ENCODE measurements around the gene BTBD6. TPM values are rescaled to one million over a fixed set of nuclear protein-coding genes. Genes with fewer than 3 reads are reported as not detected.

Gene BTBD6
- total and polyA plus RNA-seq, 2 of the 8 experiments (the other 6 are each of a cell fraction or from before 2014, with no cell fraction given), result 10.1 to 10.2 TPM

GRCh38 chr14:105244334-105244733 lies 4.0 kb upstream of the BTBD6 start:
- FAIRE-seq, result no peak

More at GRCh38 chr14:105244334-105244733, 4.0 kb upstream of the BTBD6 start:
- peaks cover 10% of the 10 kb centered on the region; the same call in 1 of the 2 replicates for H3K23me2 ChIP-seq (ENCODE audit: low read depth, low read length)
- no peak overlapping the region for H2BK20ac ChIP-seq (ENCODE audit: low read length)
- 82% methylated on average over 9 of the region's 10 CpGs; no CpG with 5 or more reads in 1 of the 2 experiments for WGBS, 2 experiments (ENCODE audit: extremely low coverage in 1 of 2, insufficient coverage in 1 of 2, insufficient read length in 1 of 2, insufficient replicate concordance in 2 of 2, low coverage in 1 of 2, low lambda C conversion rate in 2 of 2, missing lambda C conversion rate in 1 of 2)
- no peak overlapping the region for H4K91ac ChIP-seq (replicated peaks; ENCODE audit: insufficient read length, low read length)
- DNase-seq (ENCODE audit: low read depth in 1 of 2, low spot score in 2 of 2), result no peak
- H3K18ac ChIP-seq (ENCODE audit: extremely low read depth, low read length), result no peak overlapping the region
- peaks cover 0 to 7% (median 3%) of the 10 kb centered on the region in 4 experiments; a peak in 3 of 7 replicates for H3K27me3 ChIP-seq (replicated peaks in 1 of 4; ENCODE audit: control insufficient read depth in 3 of 4, extremely low read depth in 1 of 4, insufficient read depth in 3 of 4, low read length in 3 of 4)
- no peak overlapping the region for H3K4me3 ChIP-seq (ENCODE audit: extremely low read depth in 1 of 4, insufficient read depth in 2 of 4, low read depth in 3 of 4, low read length in 4 of 4)
- H4K8ac ChIP-seq (ENCODE audit: extremely low read depth, insufficient read depth, low read length), result no peak overlapping the region
- no peak overlapping the region for H3K27ac ChIP-seq (ENCODE audit: low read depth, low read length)
- H3K9me3 ChIP-seq (ENCODE audit: insufficient read depth in 2 of 2, low read depth in 1 of 2, low read length in 1 of 2), result peaks cover 0 to 4% of the 10 kb centered on the region in 2 experiments; a peak in 1 of 4 replicates
- H2AK5ac ChIP-seq (ENCODE audit: low read depth, low read length), result no peak overlapping the region
- H3K4me2 ChIP-seq (ENCODE audit: insufficient read depth in 1 of 2, low read depth in 2 of 2, low read length in 2 of 2), result no peak overlapping the region
- peaks cover 0 to 3% of the 10 kb centered on the region in 2 experiments; a peak in 1 of 4 replicates for H3K79me2 ChIP-seq (ENCODE audit: control insufficient read depth in 1 of 2, insufficient read depth in 2 of 2, low read length in 2 of 2)
- no peak overlapping the region for H4K5ac ChIP-seq (ENCODE audit: insufficient read length, low read depth, low read length)
- no peak overlapping the region for H2BK120ac ChIP-seq (replicated peaks; ENCODE audit: low read depth, low read length)
- no peak overlapping the region for H3K23ac ChIP-seq (ENCODE audit: insufficient read length)
- H2BK15ac ChIP-seq (ENCODE audit: low read length), result no peak overlapping the region
- no peak overlapping the region for H3K4ac ChIP-seq (replicated peaks; ENCODE audit: insufficient read length, low read depth, low read length)
- no peak overlapping the region for H2BK5ac ChIP-seq (ENCODE audit: low read depth, low read length)
- H3K14ac ChIP-seq (ENCODE audit: insufficient read length), result no peak overlapping the region
- CTCF ChIA-PET (ENCODE audit: partially characterized antibody), result interaction anchor here (0.7 kb wide), 1 partner anchor 46 kb away, joined by 3 read pairs; no protein-coding TSS in a partner anchor
- H3K36me3 ChIP-seq (ENCODE audit: control insufficient read depth in 2 of 4, insufficient read depth in 4 of 4, low read length in 3 of 4), result peaks cover 0 to 6% (median 0%) of the 10 kb centered on the region in 4 experiments; a peak in 2 of 8 replicates
- no peak for TF ChIP-seq POLR2AphosphoS5 (IDR thresholded peaks at IDR 0.05; ENCODE audit: low read depth, low read length)
- no peak for TF ChIP-seq POLR2A (IDR thresholded peaks at IDR 0.05; ENCODE audit: control extremely low read depth in 1 of 2, low read depth in 2 of 2, low read length in 2 of 2)
- no peak for TF ChIP-seq POU5F1 (IDR thresholded peaks at IDR 0.05; ENCODE audit: low read depth, low read length)
- POLR2A ChIA-PET (ENCODE audit: partially characterized antibody), result no interaction called here
- H3K56ac ChIP-seq (replicated peaks; ENCODE audit: insufficient read length, low read depth, low read length), result no peak overlapping the region
- peaks cover 0 to 6% (median 2%) of the 10 kb centered on the region in 4 experiments; a peak in 3 of 7 replicates for H3K4me1 ChIP-seq (replicated peaks in 1 of 4; ENCODE audit: control insufficient read depth in 3 of 4, insufficient read depth in 4 of 4, low read length in 3 of 4)
- no peak overlapping the region for H2AFZ ChIP-seq (ENCODE audit: low read length)
- H4K20me1 ChIP-seq (replicated peaks in 1 of 2; ENCODE audit: control insufficient read depth in 1 of 2, insufficient read depth in 2 of 2, low read length in 2 of 2), result peaks cover 0 to 8% of the 10 kb centered on the region in 2 experiments
- no peak overlapping the region for H3K9ac ChIP-seq (replicated peaks in 1 of 4; ENCODE audit: extremely low read depth in 1 of 4, low read depth in 3 of 4, low read length in 3 of 4)
- no peak overlapping the region for H2BK12ac ChIP-seq (ENCODE audit: low read depth, low read length)
- H3K79me1 ChIP-seq (ENCODE audit: low read depth, low read length), result peaks cover 2% of the 10 kb centered on the region; the same call in 1 of the 2 replicates

Measured in H1 (cell line).